ENCODE data around the gene RUBCN. TPM values are rescaled to one million over a fixed set of nuclear protein-coding genes. Genes with fewer than 3 reads are reported as not detected.
A peak's percentile ranks its signal among the peaks of the same experiment; 100 is the strongest.

Gene RUBCN
- total and polyA plus RNA-seq, 10 of the 15 experiments (the other 5 are each of a cell fraction or from before 2014, with no cell fraction given): 15.5 to 79.9 (median 40.4) TPM

- H3K27ac ChIP-seq (ENCODE audit: control insufficient read depth, insufficient read depth): no peak overlapping the region; the same call in 1 of the 2 replicates
- ChIA-PET SMC1A (ENCODE audit: uncharacterized antibody, unreplicated experiment) (interaction anchor here (0.6 to 1.9 kb wide), 20 partner anchors 10 to 65 kb away, joined by 3 to 10 read pairs (median 3); no protein-coding TSS in a partner anchor), RAD21 (ENCODE audit: unreplicated experiment) (interaction anchor here (0.9 to 1.2 kb wide), 4 partner anchors 17 to 38 kb away, joined by 3 to 5 read pairs (median 4); partner anchors contain the start of genes LRCH3 and RUBCN), CTCF (interaction anchor here (0.7 to 1.6 kb wide), 9 partner anchors 19 to 139 kb away, joined by 3 to 10 read pairs (median 4); no protein-coding TSS in a partner anchor), POLR2A (interaction anchor here (0.5 to 1.2 kb wide), 9 partner anchors 10 to 44 kb away, joined by 3 to 10 read pairs (median 4); no protein-coding TSS in a partner anchor)
- H3K36me3 ChIP-seq (ENCODE audit: control insufficient read depth in 2 of 2, insufficient read depth in 2 of 2, low read length in 1 of 2): no peaks in the 10 kb centered on the region; a peak in 2 of 4 replicates
- H3K9me3 ChIP-seq (replicated peaks; ENCODE audit: control insufficient read depth, insufficient read depth, low read length): no peaks in the 10 kb centered on the region
- ATAC-seq (peak; percentile 29), DNase-seq (ENCODE audit: low read depth, low spot score) (no peak), FAIRE-seq (peak; percentile 7)
- H3K79me2 ChIP-seq (ENCODE audit: control insufficient read depth, insufficient read depth, low read length): peaks cover 82% of the 10 kb centered on the region
- BruUV-seq (replicated peaks): TSS peak; percentile 24
- peak overlapping the region; percentile 63 for H3K4me3 ChIP-seq
- no peaks in the 10 kb centered on the region for H3K27me3 ChIP-seq (replicated peaks in 1 of 2; ENCODE audit: control insufficient read depth in 2 of 2, insufficient read depth in 2 of 2, low read length in 1 of 2)
- intact Hi-C loops (cut with micrococcal nuclease; ENCODE audit: unreplicated experiment): loop anchor here (5.0 kb wide), 1 partner anchor 41 kb away; no protein-coding TSS in a partner anchor
- WGBS (ENCODE audit: insufficient coverage, insufficient replicate concordance, low lambda C conversion rate, missing lambda C conversion rate): 63% methylated on average over 3 of the region's 3 CpGs
- TF ChIP-seq, protein P1, sequence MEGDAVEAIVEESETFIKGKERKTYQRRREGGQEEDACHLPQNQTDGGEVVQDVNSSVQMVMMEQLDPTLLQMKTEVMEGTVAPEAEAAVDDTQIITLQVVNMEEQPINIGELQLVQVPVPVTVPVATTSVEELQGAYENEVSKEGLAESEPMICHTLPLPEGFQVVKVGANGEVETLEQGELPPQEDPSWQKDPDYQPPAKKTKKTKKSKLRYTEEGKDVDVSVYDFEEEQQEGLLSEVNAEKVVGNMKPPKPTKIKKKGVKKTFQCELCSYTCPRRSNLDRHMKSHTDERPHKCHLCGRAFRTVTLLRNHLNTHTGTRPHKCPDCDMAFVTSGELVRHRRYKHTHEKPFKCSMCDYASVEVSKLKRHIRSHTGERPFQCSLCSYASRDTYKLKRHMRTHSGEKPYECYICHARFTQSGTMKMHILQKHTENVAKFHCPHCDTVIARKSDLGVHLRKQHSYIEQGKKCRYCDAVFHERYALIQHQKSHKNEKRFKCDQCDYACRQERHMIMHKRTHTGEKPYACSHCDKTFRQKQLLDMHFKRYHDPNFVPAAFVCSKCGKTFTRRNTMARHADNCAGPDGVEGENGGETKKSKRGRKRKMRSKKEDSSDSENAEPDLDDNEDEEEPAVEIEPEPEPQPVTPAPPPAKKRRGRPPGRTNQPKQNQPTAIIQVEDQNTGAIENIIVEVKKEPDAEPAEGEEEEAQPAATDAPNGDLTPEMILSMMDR (IDR thresholded peaks at IDR 0.05 in 2 of 3, conservative IDR thresholded peaks at IDR 0.05 in 1 of 3; ENCODE audit: control insufficient read depth in 2 of 3, extremely low read depth in 1 of 3, insufficient read depth in 1 of 3, low read depth in 3 of 3, low read length in 3 of 3): peak in 2 of 3 experiments; percentile 21 to 30; a peak in 2 of 6 replicates
- no peak for TF ChIP-seq FOXK2 (IDR thresholded peaks at IDR 0.05)
- H3K4me1 ChIP-seq (ENCODE audit: control insufficient read depth, insufficient read depth, low read length): peaks cover 8% of the 10 kb centered on the region
- no peak overlapping the region for H3K9ac ChIP-seq (ENCODE audit: control insufficient read depth, insufficient read depth, low read length)
- H2AFZ ChIP-seq (ENCODE audit: control insufficient read depth, low read depth, low read length): no peak overlapping the region
- peaks cover 3% of the 10 kb centered on the region for H4K20me1 ChIP-seq (ENCODE audit: control insufficient read depth, insufficient read depth)
- in situ Hi-C loops (cut with MboI): no loop called here
- H3K4me2 ChIP-seq (ENCODE audit: control insufficient read depth, insufficient read depth): peak overlapping the region; percentile 61
Measured at GRCh38 chr3:197753263-197753662, 16.6 kb upstream of the RUBCN start.

- H3K27me3 ChIP-seq (replicated peaks in 1 of 2; ENCODE audit: control insufficient read depth in 2 of 2, insufficient read depth in 2 of 2, low read length in 1 of 2): no peaks in the 10 kb centered on the region
Measured at GRCh38 chr3:197752107-197752506, 15.4 kb upstream of the RUBCN start.

More at GRCh38 chr3:197752107-197752506, 15.4 kb upstream of the RUBCN start:
- Histone ChIP-seq H3K4me1 (ENCODE audit: control insufficient read depth, insufficient read depth, low read length) (peaks cover 13% of the 10 kb centered on the region), H3K36me3 (ENCODE audit: control insufficient read depth in 2 of 2, insufficient read depth in 2 of 2, low read length in 1 of 2) (no peaks in the 10 kb centered on the region; a peak in 1 of 4 replicates), H2AFZ (ENCODE audit: control insufficient read depth, low read depth, low read length) (no peak overlapping the region), H3K4me3 (peak overlapping the region; percentile 82), H3K27ac (ENCODE audit: control insufficient read depth, insufficient read depth) (peak overlapping the region; percentile 58), H4K20me1 (ENCODE audit: control insufficient read depth, insufficient read depth) (peaks cover 3% of the 10 kb centered on the region), H3K4me2 (ENCODE audit: control insufficient read depth, insufficient read depth) (peak overlapping the region; percentile 99), H3K9me3 (replicated peaks; ENCODE audit: control insufficient read depth, insufficient read depth, low read length) (no peaks in the 10 kb centered on the region), H3K79me2 (ENCODE audit: control insufficient read depth, insufficient read depth, low read length) (peaks cover 75% of the 10 kb centered on the region), H3K9ac (ENCODE audit: control insufficient read depth, insufficient read depth, low read length) (peak overlapping the region; percentile 94)
- no TSS peak for BruUV-seq (replicated peaks)
- TF ChIP-seq, protein P2, sequence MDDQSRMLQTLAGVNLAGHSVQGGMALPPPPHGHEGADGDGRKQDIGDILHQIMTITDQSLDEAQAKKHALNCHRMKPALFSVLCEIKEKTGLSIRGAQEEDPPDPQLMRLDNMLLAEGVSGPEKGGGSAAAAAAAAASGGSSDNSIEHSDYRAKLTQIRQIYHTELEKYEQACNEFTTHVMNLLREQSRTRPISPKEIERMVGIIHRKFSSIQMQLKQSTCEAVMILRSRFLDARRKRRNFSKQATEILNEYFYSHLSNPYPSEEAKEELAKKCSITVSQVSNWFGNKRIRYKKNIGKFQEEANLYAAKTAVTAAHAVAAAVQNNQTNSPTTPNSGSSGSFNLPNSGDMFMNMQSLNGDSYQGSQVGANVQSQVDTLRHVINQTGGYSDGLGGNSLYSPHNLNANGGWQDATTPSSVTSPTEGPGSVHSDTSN (IDR thresholded peaks at IDR 0.05; ENCODE audit: insufficient replicate concordance, low read depth, low read length): peak; percentile 38
- no peak for TF ChIP-seq CREB1 (IDR thresholded peaks at IDR 0.05; ENCODE audit: low read depth)
- TF ChIP-seq, protein P3, sequence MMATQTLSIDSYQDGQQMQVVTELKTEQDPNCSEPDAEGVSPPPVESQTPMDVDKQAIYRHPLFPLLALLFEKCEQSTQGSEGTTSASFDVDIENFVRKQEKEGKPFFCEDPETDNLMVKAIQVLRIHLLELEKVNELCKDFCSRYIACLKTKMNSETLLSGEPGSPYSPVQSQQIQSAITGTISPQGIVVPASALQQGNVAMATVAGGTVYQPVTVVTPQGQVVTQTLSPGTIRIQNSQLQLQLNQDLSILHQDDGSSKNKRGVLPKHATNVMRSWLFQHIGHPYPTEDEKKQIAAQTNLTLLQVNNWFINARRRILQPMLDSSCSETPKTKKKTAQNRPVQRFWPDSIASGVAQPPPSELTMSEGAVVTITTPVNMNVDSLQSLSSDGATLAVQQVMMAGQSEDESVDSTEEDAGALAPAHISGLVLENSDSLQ (IDR thresholded peaks at IDR 0.05): peak; percentile 73; the same call in 1 of the 2 replicates
- RAD21 ChIA-PET (ENCODE audit: unreplicated experiment): interaction anchor here (2.2 kb wide), 1 partner anchor 39 kb away, joined by 14 read pairs; no protein-coding TSS in a partner anchor
- CTCF ChIA-PET: no interaction called here
- in situ Hi-C loops (cut with MboI): no loop called here
- POLR2A ChIA-PET: no interaction called here
- ATAC-seq (no peak), DNase-seq (ENCODE audit: low read depth, low spot score) (no peak), FAIRE-seq (no peak)
- intact Hi-C loops (cut with micrococcal nuclease; ENCODE audit: unreplicated experiment): loop anchor here (5.0 kb wide), 1 partner anchor 40 kb away; no protein-coding TSS in a partner anchor
- SMC1A ChIA-PET (ENCODE audit: uncharacterized antibody, unreplicated experiment): interaction anchor here (2.4 kb wide), 1 partner anchor 38 kb away, joined by 14 read pairs; the partner anchor contains the start of gene LRCH3
- WGBS (ENCODE audit: insufficient coverage, insufficient replicate concordance, low lambda C conversion rate, missing lambda C conversion rate): 2% methylated on average over 5 of the region's 5 CpGs

Measured in GM12878 (cell line).